ENCODE measurements around the gene HDAC10.

HDAC10 gene

GRCh38 chr22:50215297-50216054, 35.6 kb downstream of the HDAC10 start:
- no peak overlapping the region for H2AFZ ChIP-seq (ENCODE audit: low read depth, low read length)
- H3K9ac ChIP-seq (ENCODE audit: low read length) = no peak overlapping the region
- H3K9me3 ChIP-seq (ENCODE audit: insufficient read depth, low read length) = no peaks in the 10 kb centered on the region
- TF ChIP-seq EZH2phosphoT487 (IDR thresholded peaks at IDR 0.05; ENCODE audit: low read depth) = no peak
- no peak for TF ChIP-seq CTCF (IDR thresholded peaks at IDR 0.05; ENCODE audit: low read depth, low read length)
- H3K27me3 ChIP-seq (ENCODE audit: low read depth, low read length) = no peaks in the 10 kb centered on the region
- no peak overlapping the region for H3K27ac ChIP-seq (ENCODE audit: low read length)
- no peak overlapping the region for H3K4me2 ChIP-seq (ENCODE audit: low read length)
- no peak overlapping the region for H3K4me3 ChIP-seq (ENCODE audit: low read length)
- peaks cover 5% of the 10 kb centered on the region; the same call in 1 of the 2 replicates for H3K79me2 ChIP-seq (ENCODE audit: low read length)
- H4K20me1 ChIP-seq (ENCODE audit: insufficient read depth, low read length) = no peaks in the 10 kb centered on the region
- H3K36me3 ChIP-seq (replicated peaks; ENCODE audit: low read depth, low read length) = peaks cover 5% of the 10 kb centered on the region
- no peaks in the 10 kb centered on the region for H3K4me1 ChIP-seq (ENCODE audit: low read length)

- Histone ChIP-seq H3K4me1 (ENCODE audit: low read length) (no peaks in the 10 kb centered on the region), H3K9me3 (ENCODE audit: insufficient read depth, low read length) (no peaks in the 10 kb centered on the region), H3K27me3 (ENCODE audit: low read depth, low read length) (no peaks in the 10 kb centered on the region), H2AFZ (ENCODE audit: low read depth, low read length) (no peak overlapping the region), H3K9ac (ENCODE audit: low read length) (no peak overlapping the region), H3K4me2 (ENCODE audit: low read length) (no peak overlapping the region), H3K36me3 (replicated peaks; ENCODE audit: low read depth, low read length) (peaks cover 3% of the 10 kb centered on the region), H3K27ac (ENCODE audit: low read length) (no peak overlapping the region), H3K4me3 (ENCODE audit: low read length) (no peak overlapping the region), H4K20me1 (ENCODE audit: insufficient read depth, low read length) (no peaks in the 10 kb centered on the region), H3K79me2 (ENCODE audit: low read length) (peaks cover 5% of the 10 kb centered on the region; the same call in 1 of the 2 replicates)
- TF ChIP-seq CTCF (IDR thresholded peaks at IDR 0.05; ENCODE audit: low read depth, low read length) (no peak), EZH2phosphoT487 (IDR thresholded peaks at IDR 0.05; ENCODE audit: low read depth) (no peak)
These were observed 37.8 kb downstream of the HDAC10 start for GRCh38 chr22:50213263-50213662.

DNA sequence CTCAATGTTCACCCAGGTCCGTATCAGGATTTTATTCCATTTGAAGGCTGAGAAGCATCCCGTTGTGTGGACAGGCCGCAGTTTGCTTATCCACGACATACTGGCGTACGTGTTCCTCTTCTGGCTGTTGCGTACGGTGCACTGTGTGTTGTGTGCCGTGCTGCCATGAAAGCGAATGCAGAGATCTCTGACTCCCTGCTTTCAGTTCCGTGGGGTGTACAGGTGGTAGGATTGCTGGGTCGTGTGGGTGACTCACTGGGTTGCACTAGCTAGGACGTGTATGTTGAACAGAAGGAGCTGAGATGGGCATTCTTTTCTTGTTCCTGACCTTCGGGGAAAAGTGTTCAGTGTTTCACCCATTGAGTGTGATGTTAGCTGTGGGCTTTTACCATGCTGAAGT, 39.9 kb downstream of the HDAC10 start:
- Histone ChIP-seq H4K20me1 (ENCODE audit: insufficient read depth, low read length) (no peaks in the 10 kb centered on the region), H3K36me3 (replicated peaks; ENCODE audit: low read depth, low read length) (peaks cover 6% of the 10 kb centered on the region), H3K9me3 (ENCODE audit: insufficient read depth, low read length) (no peaks in the 10 kb centered on the region), H3K27ac (ENCODE audit: low read length) (no peak overlapping the region), H3K27me3 (ENCODE audit: low read depth, low read length) (no peaks in the 10 kb centered on the region), H3K4me2 (ENCODE audit: low read length) (no peak overlapping the region), H2AFZ (ENCODE audit: low read depth, low read length) (no peak overlapping the region), H3K4me3 (ENCODE audit: low read length) (no peak overlapping the region), H3K9ac (ENCODE audit: low read length) (no peak overlapping the region), H3K4me1 (ENCODE audit: low read length) (no peaks in the 10 kb centered on the region), H3K79me2 (ENCODE audit: low read length) (peaks cover 5% of the 10 kb centered on the region; the same call in 1 of the 2 replicates)
- TF ChIP-seq EZH2phosphoT487 (IDR thresholded peaks at IDR 0.05; ENCODE audit: low read depth) = no peak
- TF ChIP-seq CTCF (IDR thresholded peaks at IDR 0.05; ENCODE audit: low read depth, low read length) = no peak

- no peaks in the 10 kb centered on the region for H4K20me1 ChIP-seq (ENCODE audit: insufficient read depth, low read length)
- no peak overlapping the region for H3K9ac ChIP-seq (ENCODE audit: low read length)
- H3K27me3 ChIP-seq (ENCODE audit: low read depth, low read length) = no peaks in the 10 kb centered on the region
- H3K4me2 ChIP-seq (ENCODE audit: low read length) = no peak overlapping the region
- peaks cover 6% of the 10 kb centered on the region for H3K36me3 ChIP-seq (replicated peaks; ENCODE audit: low read depth, low read length)
- TF ChIP-seq CTCF (IDR thresholded peaks at IDR 0.05; ENCODE audit: low read depth, low read length) (no peak), EZH2phosphoT487 (IDR thresholded peaks at IDR 0.05; ENCODE audit: low read depth) (no peak)
- H3K4me1 ChIP-seq (ENCODE audit: low read length) = no peaks in the 10 kb centered on the region
- H3K27ac ChIP-seq (ENCODE audit: low read length) = no peak overlapping the region
- H3K79me2 ChIP-seq (ENCODE audit: low read length) = peaks cover 5% of the 10 kb centered on the region; the same call in 1 of the 2 replicates
- no peak overlapping the region for H3K4me3 ChIP-seq (ENCODE audit: low read length)
- no peaks in the 10 kb centered on the region for H3K9me3 ChIP-seq (ENCODE audit: insufficient read depth, low read length)
- no peak overlapping the region for H2AFZ ChIP-seq (ENCODE audit: low read depth, low read length)
These were observed 40.5 kb downstream of the HDAC10 start for GRCh38 chr22:50210378-50211139.

Data from OCI-LY3 (cell line).